OCI-LY7 (cell line): Measurements from ENCODE around the gene USP32. TPM values are rescaled to one million over a fixed set of nuclear protein-coding genes. Genes with fewer than 3 reads are reported as not detected.

ENCODE experiments used
- BruUV-seq: library from RNA; stranded (reverse); fragments of 400-500 nt; replicated peaks from 2 replicates; lab custom pipeline; 2021; lab: Mats Ljungman, UMichigan
- CTCF ChIA-PET: fragments of 300-600 bp; sonication (Branson Sonifier 250); formaldehyde crosslinking; loops from one replicate; lab custom pipeline; 2022; ENCODE audit warnings: antibody characterized with exemption; ENCODE audit not compliant: unreplicated experiment; lab: Charles Lee
- POLR2A ChIA-PET: fragments of 300-600 bp; sonication (Branson Sonifier 250); formaldehyde crosslinking; loops from one replicate; lab custom pipeline; 2022; ENCODE audit warnings: antibody characterized with exemption; lab: Charles Lee
- DNase-seq: peaks from one replicate; pipeline ENCODE4 v3.0.0-alpha.2; 2015; ENCODE audit warnings: low spot score
- H2AFZ ChIP-seq: fragments of 200-600 bp; sonication (generic), shearing (Covaris generic); 2 replicates; pipeline ENCODE4 v1.6.1; 2014; ENCODE audit warnings: mild to moderate bottlenecking, antibody characterized with exemption, low read length, moderate library complexity
- H3K27ac ChIP-seq: fragments of 200-600 bp; sonication (generic); 2 replicates; pipeline ENCODE4 v1.5.1; 2014; ENCODE audit warnings: mixed run types, low read depth, mild to moderate bottlenecking, moderate library complexity, low read length, inconsistent platforms; ENCODE audit not compliant: poor library complexity, severe bottlenecking
- H3K36me3 ChIP-seq: fragments of 200-600 bp; sonication (generic); 2 replicates; pipeline ENCODE4 v1.6.1; 2014; ENCODE audit warnings: mild to moderate bottlenecking, antibody characterized with exemption, low read length, moderate library complexity, mixed read lengths; ENCODE audit not compliant: insufficient read depth
- H3K4me1 ChIP-seq: fragments of 200-600 bp; sonication (generic); 2 replicates; pipeline ENCODE4 v1.5.1; 2014; ENCODE audit warnings: mild to moderate bottlenecking, low read length; ENCODE audit not compliant: insufficient read depth, poor library complexity, severe bottlenecking
- H3K4me2 ChIP-seq: fragments of 200-600 bp; sonication (generic); 2 replicates; pipeline ENCODE4 v1.6.1; 2014; ENCODE audit warnings: mild to moderate bottlenecking, low read length
- H3K4me3 ChIP-seq: fragments of 200-600 bp; sonication (generic); 2 replicates; pipeline ENCODE4 v1.5.1; 2014; ENCODE audit warnings: mild to moderate bottlenecking, low read depth, low read length; ENCODE audit not compliant: poor library complexity, severe bottlenecking
- H3K79me2 ChIP-seq: fragments of 200-600 bp; sonication (generic); 2 replicates; pipeline ENCODE4 v1.6.1; 2016; ENCODE audit warnings: low read depth, mild to moderate bottlenecking, low read length, moderate library complexity, mixed read lengths; ENCODE audit not compliant: insufficient read depth
- H3K9me2 ChIP-seq: fragments of 200-600 bp; sonication (generic); 2 replicates; pipeline ENCODE4 v1.6.1; 2016; ENCODE audit warnings: mild to moderate bottlenecking, low read length, mixed read lengths; ENCODE audit not compliant: insufficient read depth
- H3K9me3 ChIP-seq: fragments of 200-600 bp; sonication (generic); 2 replicates; pipeline ENCODE4 v1.6.1; 2014; ENCODE audit warnings: mild to moderate bottlenecking, mixed run types, low read length, mixed read lengths
- H4K20me1 ChIP-seq: fragments of 200-600 bp; sonication (generic); 2 replicates; pipeline ENCODE4 v1.6.1; 2014; ENCODE audit warnings: mild to moderate bottlenecking, antibody characterized with exemption, low read length, moderate library complexity, mixed read lengths; ENCODE audit not compliant: insufficient read depth
- CTCF ChIP-seq: fragments of 200-600 bp; sonication (generic); conservative IDR thresholded peaks from 2 replicates; pipeline ENCODE4 v1.5.1; 2014; ENCODE audit warnings: mild to moderate bottlenecking, antibody characterized with exemption, low read length, moderate library complexity, mixed read lengths
- EZH2phosphoT487 ChIP-seq: fragments of 200-600 bp; sonication (generic); IDR thresholded peaks from 2 replicates; pipeline ENCODE4 v1.6.1; 2018; ENCODE audit warnings: low read depth, borderline replicate concordance, mild to moderate bottlenecking, mixed run types, antibody characterized with exemption, low read length, moderate library complexity, mixed read lengths
- intact Hi-C: fragments of 100-400 bp; cut with micrococcal nuclease; formaldehyde crosslinking; loops from one replicate; pipeline ENCODE4 v1.10.0; 2022; ENCODE audit not compliant: unreplicated experiment
- total RNA-seq, 2 experiments: library from RNA; depleted of rRNA in 1 of 2; stranded (reverse); fragments of >200 nt in 1 of 2; shearing (Covaris generic) in 1 of 2; gene quantifications; 2 replicates each; pipeline ENCODE4 v1.2.3, GENCODE V29; 2014 to 2022

Gene USP32
- total RNA-seq, 2 experiments from 2014 or later, result 16.9 to 28.0 TPM

GRCh38 chr17:60292697-60293096 lies 99.2 kb downstream of the USP32 start:
- H4K20me1 ChIP-seq, result no peaks in the 10 kb centered on the region
- ChIA-PET CTCF (no interaction called here), POLR2A (no interaction called here)
- no peak overlapping the region for H3K27ac ChIP-seq
- no peak overlapping the region for H2AFZ ChIP-seq
- H3K4me2 ChIP-seq, result no peak overlapping the region
- H3K36me3 ChIP-seq, result peaks cover 4% of the 10 kb centered on the region
- no peaks in the 10 kb centered on the region for H3K9me2 ChIP-seq
- DNase-seq, result no peak
- H3K4me3 ChIP-seq, result no peak overlapping the region
- no peaks in the 10 kb centered on the region for H3K4me1 ChIP-seq
- no peak for TF ChIP-seq EZH2phosphoT487
- H3K9me3 ChIP-seq, result no peaks in the 10 kb centered on the region
- no TSS peak for BruUV-seq
- H3K79me2 ChIP-seq, result no peaks in the 10 kb centered on the region
- intact Hi-C loops, result no loop called here

GRCh38 chr17:60284709-60285108 lies 107.2 kb downstream of the USP32 start:
- CTCF ChIA-PET, result no interaction called here
- no peaks in the 10 kb centered on the region for H3K4me1 ChIP-seq
- H4K20me1 ChIP-seq, result no peaks in the 10 kb centered on the region
- no peak overlapping the region for H3K27ac ChIP-seq
- no peak overlapping the region for H2AFZ ChIP-seq
- no TSS peak for BruUV-seq
- H3K9me3 ChIP-seq, result no peaks in the 10 kb centered on the region
- H3K4me2 ChIP-seq, result no peak overlapping the region
- H3K36me3 ChIP-seq, result no peaks in the 10 kb centered on the region; the same call in none of the 2 replicates
- intact Hi-C loops, result no loop called here
- POLR2A ChIA-PET, result no interaction called here
- TF ChIP-seq EZH2phosphoT487 (no peak), CTCF (no peak)
- no peak for DNase-seq
- H3K79me2 ChIP-seq, result no peaks in the 10 kb centered on the region
- no peak overlapping the region for H3K4me3 ChIP-seq
- H3K9me2 ChIP-seq, result no peaks in the 10 kb centered on the region

- no peak overlapping the region for H2AFZ ChIP-seq
- no TSS peak for BruUV-seq
- H3K79me2 ChIP-seq, result no peaks in the 10 kb centered on the region
- no peaks in the 10 kb centered on the region for H3K9me2 ChIP-seq
- no peaks in the 10 kb centered on the region for H3K9me3 ChIP-seq
- no peak for TF ChIP-seq EZH2phosphoT487
- no peak for TF ChIP-seq CTCF
- no peak overlapping the region for H3K4me2 ChIP-seq
- CTCF ChIA-PET, result no interaction called here
- H3K36me3 ChIP-seq, result no peaks in the 10 kb centered on the region; the same call in none of the 2 replicates
- no peak overlapping the region for H3K4me3 ChIP-seq
- H3K27ac ChIP-seq, result no peak overlapping the region
- intact Hi-C loops, result no loop called here
- no peaks in the 10 kb centered on the region for H3K4me1 ChIP-seq
- DNase-seq, result no peak
- POLR2A ChIA-PET, result no interaction called here
- H4K20me1 ChIP-seq, result no peaks in the 10 kb centered on the region
Observed at GRCh38 chr17:60283816-60284215, 108.1 kb downstream of the USP32 start.
